GM19463 (cell line): ENCODE results near the gene SHC3.

Experiments used
- ATAC-seq: cut with Tn5 transposase; IDR thresholded peaks from one replicate; pipeline ENCODE4 v1.9.1; 2021; ENCODE audit warnings: mild to moderate bottlenecking, moderate library complexity; ENCODE audit not compliant: unreplicated experiment

SHC3 gene

DNA sequence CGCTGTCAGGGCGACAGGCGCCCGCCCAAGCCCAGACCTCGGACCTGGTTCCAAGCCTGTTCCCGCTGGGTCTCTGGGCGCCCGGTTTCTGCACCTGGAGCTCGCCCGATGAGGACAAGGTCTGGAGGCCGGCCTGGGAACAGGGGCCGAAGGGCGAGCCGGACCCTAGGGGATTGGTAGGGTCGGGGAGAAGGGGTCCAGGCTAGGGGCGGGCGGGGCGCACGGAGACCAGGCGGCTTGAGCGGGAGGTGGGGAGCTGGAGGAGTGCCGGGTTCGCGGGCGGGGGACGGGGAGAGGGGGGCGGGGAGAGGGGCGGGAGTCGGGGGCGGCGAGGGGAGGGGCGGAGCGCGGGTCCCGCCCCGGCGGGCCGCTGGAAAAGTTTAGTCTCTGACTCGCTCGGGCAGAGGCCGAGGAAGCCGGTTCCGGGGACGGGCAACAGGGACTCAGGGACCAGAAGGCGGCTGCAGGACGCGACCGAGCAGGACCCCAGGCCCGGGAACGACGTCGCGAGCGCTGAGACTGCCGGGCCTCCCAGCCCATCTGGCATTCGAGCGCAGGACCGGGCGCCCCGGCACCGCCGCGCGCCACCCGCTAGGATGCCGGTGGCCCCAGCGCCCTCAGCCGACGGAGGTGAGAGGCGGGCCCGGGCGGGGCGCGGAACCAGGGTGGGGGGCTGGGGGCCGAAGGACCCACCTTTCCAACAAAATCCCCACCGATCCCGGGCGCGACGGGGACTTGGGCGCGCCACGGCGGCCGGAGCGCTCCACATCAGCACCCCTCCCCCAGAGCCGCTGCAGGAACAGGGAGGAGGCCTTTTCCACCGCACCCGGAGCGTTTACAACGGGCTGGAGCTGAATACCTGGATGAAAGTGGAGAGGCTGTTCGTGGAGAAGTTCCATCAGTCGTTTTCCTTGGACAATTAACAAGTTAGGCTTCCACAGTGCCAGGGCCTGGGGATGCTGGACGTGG, 187.3 kb downstream of the SHC3 start, which contains the start of gene S1PR3:
S1PR3 (plus strand) TSS at position 403 of the 969 bp plus-strand sequence. CDS start 9,733 bp downstream, outside the sequence.
- no peak for ATAC-seq

DNA sequence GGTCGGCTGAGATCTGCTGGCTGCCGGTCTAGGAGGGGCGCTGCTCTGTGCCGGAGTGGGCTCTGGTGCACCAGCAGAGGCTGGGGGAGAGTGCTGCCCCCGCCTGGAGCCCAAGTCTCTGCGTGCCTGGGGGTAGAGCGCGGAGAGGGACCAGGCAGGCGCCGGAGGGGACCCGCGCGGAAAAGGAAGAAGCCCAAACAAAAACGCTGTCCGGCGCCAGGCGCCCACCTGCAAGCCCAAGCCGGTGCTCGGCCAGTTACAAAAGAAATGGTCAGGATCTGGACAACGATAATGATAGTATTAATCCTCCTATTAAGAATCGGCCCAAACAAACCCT, 187.9 kb downstream of the SHC3 start:
- ATAC-seq: no peak

DNA sequence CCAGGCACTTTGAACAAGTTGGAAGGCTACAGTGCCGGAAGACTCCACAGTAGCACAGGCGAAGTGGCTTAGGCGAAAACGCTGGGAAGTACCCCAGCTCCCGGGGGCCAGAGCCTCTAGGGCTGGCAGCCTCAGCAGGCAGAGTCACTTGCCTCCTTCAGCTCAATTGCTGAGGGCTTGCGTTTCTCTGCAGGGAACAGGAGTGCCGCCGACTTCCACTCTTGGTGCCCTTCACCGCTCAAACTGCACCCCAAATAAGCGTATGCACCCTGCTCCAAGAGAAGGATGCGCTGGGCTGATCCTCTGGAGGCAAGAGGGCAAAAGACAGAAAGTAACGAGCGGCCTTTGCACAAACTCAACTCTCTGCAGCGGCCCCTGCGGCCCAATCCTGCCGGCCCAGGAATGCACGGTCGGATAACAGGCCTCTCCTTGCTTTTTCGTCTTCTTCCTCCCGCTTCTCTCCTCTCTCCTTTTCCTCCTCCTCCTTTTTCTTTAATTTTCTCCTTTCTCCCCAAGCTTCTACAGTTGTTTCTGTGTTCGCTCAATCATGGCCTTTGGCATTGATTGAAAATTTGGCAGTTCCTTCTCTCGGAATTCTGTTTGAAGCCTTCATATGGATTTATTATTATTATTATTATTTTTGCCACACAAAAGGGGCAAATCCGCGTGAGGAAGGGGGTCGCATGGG, 188.4 kb downstream of the SHC3 start:
- no peak for ATAC-seq

DNA sequence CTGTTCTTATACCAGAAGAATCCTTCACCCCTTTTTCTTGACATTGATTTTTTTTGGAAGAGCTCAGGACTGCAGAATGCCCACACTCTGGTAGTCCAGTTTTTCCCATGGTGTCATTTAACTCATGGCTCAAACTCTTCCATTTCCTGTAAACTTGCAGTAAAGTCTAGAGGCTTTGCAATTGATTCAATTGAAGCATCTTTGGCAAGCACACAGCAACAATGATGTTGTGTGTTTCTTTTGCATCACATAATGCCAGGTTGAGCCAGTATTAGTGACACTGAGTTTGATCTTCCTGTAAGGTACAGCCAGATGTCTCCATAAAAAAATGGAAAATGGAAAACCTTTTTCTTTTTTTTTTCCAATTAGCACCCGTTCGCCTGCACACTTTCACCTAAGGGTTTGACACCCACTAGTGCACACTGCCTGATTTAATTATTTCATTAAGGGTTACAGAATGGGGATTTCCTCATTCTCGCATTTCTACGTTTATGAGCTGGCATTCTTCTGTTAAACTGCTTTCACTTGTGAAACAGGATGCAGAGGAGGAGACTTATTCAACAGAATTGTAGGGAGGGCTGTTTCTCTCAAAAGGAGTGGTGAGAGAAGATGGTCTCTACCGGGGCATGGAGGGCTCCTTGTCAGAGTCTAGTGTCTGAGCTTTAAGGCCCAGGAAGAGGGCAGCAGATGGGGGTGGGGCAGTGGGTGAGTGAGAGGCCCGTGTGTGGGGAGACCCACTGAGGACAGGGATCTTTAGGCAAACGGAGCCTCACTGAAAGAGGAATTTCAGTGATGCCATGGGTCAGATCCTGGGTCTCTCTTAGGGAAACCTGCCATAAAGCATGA, 189.6 kb downstream of the SHC3 start:
- ATAC-seq: peak; percentile 66

DNA sequence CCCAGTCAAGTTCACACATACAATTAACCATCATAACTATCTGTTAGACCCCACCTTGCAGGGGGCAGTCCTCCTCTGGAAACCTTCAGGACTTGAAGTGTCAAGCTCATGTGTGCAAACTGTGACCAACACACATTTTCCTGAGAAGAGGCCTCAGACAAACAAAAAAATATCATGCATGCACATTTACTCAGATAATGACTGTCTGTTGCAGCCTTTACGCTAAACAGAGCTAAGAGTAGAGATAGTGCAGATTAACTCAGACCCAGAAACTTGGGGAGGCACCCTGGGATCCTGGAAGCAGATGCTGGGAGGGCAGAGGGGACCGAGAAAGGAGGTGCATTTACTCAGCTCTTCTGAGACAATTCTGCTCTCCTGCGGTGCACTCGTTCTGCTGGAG, 191.0 kb downstream of the SHC3 start:
- no peak for ATAC-seq

DNA sequence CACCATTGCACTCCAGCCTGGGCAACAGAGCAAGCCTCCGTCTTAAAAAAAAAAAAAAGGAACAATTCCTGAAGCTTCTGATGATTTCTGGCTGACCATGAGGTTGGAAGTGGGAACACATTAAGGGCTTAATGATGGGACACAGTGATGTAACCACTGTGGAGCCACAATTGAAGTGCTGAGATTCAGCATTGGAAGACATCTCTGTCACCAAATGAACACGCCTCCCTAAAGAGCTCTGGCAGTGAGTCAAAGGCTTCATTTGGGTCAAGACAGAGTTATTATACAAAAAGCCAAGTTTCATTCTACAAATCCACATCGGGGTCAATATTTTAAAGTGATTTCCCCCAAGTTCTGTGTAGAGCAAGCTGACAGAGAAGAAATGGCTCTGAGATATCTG, 191.8 kb downstream of the SHC3 start:
- ATAC-seq: no peak

DNA sequence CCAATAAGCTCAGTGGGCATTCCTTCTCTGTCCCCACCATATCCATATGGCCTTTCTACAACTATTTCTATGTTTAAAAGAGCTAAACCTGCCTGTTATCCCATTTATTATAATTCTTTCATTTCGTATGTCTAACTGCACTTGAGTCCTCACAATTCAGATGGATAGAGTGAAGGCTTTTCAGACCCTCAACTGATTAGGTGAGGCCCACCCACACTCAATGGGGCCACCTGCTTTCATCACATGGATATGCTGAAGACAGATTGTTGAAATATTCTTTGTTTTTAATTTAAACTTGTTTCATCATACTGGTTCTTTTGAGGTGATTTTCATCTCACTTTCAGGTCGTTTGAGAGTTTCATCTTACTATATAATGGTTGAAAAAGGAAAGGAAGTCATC, 193.0 kb downstream of the SHC3 start:
- no peak for ATAC-seq

DNA sequence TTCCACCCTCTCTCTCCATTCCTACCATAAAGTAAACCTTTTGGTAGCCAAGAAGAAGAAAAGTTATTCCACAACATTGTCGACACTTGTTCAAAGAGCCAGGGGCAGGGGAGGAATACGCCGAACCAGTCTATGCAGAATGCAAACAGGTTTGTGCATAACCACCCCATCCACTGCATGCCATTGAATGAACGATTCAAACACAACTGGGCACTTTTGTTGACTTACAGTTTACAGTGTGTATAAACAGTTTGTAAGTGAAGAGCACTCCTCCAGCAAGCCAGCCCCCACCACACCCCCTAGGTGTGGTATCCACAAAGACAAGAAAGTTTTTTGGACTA, 194.1 kb downstream of the SHC3 start:
- ATAC-seq: no peak

DNA sequence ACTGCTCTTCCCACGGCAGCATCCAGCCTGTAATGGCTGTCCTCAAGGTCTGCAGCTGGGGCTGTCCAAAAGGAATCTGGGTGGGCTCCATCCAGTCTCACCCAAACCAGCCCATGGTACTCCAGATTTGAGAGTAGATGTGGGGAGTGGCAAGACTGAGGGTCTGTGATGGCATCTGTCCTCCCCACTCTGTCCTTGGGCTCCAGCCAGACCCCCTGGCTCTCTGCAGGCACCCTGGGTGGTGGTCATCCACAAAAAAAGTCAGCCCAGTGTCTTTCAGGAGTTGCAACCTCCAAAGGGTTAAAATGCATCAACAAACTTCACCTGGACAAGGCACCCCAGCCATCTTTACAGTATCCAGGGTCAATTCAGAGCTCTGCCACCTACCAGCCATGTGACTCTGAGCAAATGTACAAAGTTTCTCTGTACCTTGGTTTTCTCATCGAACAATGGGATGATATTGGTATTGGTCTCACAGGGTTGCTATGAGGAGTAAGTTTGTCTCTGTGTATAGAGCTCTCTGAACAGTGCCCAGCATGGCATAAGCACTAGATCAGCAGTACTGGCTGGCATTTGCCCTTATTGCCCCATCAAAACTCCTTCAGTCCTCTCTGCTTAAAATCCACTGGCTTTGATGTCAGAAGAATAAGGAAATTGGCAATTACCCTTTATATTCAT, 194.6 kb downstream of the SHC3 start:
- no peak for ATAC-seq

DNA sequence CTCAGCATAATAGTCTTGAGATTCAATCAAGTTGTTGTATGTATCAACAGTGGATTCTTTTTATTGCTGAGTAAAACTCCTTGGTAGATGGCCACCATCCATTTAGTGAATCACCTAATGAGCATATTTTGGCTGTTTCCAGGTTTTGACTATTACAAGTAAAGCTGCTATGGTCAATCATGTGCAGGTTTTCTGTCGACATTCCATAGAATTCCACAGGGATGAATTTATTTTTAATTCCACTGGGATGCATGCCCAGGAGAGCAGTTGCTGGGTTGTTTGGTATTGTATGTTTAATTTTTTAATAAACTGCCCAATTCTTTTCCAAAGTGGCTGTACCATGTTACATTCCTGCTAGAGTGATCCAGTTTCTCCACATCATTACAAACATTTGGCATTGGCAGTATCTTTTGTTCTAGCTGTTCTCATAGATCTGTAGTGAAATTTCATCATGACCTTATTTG, 197.8 kb downstream of the SHC3 start:
- no peak for ATAC-seq

DNA sequence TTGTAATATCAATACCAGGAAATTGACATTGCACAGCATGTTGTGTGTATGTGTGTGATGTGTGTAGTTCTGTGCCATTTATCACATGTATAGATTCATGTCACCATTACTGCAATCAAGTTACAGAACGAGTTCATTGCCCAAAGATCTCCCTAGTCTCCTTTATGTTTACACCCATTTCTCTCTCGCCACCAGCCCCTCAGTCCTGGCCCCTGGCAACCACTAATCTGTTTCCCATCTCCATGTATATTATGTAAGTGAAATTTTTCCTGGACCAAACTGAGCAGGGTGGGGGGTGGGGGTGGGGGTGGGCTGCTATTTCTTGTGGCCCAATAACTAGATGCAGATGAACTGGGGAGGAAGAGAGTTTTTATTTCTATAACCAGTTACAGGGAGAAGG, 198.8 kb downstream of the SHC3 start:
- ATAC-seq: no peak

DNA sequence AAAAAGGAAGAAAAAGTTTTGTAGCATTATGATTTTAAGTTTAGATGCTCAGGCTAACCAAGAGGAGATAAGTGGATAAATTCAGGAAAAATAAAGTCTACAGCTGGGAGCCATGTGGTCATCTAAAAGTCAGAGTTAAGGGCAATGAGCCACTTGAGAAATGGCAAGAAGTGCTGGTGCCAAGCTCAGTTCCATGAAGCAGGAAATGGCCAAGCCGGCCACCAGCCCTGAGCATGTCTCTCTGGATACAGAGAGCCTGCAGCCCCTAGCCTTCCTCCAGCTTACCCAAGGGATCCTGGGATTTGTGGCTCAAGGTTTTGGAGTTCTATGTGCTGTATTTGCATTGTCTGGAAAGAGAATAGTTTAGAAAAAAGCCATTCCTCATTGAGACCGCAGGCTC, 199.6 kb downstream of the SHC3 start:
- ATAC-seq: no peak

DNA sequence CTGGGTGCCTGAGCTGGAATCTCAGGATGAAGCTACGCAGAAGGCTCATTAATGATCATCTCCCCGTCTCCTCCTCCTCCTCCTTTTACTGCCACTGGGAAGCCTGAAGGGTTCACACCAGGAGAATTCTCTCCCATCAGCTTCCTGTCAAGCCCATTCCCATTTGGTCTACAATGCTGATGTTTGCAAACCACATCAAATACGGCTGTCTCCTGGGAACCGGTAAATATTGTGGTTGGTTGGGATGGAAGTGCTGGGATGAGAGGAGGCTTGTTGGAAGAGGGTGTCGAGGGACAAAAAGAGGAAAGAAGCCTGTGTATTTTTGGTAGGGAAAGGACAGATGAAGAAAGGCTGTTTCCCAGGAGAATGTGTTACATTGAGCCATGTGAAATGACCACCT, 200.6 kb downstream of the SHC3 start:
- ATAC-seq: no peak

DNA sequence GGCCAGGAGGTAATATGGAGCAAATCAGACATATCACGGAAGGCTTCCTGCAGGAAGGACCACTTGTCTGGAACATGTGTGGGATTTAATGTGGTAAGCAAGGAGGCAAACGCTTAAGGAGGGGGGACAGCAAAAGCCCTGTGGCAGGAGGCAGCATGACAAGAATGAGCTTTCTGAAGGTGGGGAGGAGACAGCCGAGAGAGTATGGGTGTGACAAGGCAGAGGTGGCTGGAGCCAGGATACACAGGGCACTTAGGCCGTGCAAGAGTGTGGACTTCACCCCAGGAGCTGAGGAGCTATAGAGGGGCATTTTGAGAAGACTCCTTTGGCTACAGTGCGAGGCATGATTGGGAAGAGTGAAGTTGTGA, 201.7 kb downstream of the SHC3 start:
- ATAC-seq: no peak

DNA sequence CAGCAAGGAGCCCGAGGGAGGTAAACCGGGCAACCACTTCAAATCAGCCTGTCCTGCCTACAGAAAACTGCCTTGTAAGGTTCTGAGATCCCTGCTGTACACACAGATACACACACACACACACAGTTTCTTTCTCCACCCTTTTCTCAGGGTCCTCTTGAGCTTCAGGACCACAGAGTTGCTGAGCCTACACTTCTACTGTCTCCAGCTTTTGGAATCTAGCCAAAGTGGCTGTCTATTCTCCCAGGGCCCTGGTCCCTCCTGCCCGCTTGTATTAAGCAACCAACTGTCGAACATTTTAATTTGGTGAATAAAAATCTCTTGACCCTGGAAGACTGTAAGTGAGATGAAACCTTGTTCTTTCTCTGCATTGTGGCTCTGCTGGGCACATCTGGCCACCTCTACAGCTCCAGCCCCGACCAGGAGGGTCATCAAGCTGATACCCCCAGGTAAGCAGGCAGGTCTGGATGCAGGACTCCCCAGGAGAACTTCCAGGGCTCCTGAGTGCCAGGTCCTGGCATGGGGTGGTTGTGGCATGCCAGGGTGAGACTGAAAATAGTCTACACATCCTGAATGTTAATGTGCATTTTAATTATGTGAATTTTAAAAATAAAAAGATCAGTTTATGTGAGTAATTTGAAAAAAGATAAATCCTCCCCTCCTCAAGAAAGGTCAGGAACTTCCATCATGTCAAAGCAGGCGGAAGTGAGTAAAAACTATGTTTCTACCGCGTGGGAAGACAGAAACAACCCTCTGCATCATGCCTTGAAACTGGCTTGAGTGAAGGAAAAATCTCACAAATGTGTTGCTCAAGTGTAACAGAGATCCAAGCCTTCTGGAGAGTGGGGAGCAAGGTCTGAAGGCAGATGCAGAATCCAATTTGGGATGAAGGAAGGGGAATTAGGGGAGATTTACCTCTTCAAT, 202.4 kb downstream of the SHC3 start:
- ATAC-seq: no peak

DNA sequence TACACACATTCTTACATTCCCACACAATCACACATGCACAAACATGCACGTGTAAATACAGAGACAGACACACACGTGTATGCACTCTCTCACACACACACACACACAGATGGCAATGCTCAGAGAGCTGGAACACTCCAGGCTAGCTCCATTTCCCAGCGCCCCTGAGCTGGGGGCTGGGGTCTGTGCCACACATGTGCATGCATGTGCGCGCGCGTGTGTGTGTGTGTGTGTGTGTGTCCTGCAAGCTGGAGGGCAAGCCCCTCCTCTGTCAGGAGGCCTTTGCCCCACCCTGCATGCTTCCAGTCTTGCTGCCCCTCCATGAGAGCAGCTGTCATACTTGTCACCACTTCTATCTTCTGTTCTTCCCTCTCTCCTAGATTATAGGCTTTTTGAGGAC, 204.0 kb downstream of the SHC3 start:
- ATAC-seq: no peak

DNA sequence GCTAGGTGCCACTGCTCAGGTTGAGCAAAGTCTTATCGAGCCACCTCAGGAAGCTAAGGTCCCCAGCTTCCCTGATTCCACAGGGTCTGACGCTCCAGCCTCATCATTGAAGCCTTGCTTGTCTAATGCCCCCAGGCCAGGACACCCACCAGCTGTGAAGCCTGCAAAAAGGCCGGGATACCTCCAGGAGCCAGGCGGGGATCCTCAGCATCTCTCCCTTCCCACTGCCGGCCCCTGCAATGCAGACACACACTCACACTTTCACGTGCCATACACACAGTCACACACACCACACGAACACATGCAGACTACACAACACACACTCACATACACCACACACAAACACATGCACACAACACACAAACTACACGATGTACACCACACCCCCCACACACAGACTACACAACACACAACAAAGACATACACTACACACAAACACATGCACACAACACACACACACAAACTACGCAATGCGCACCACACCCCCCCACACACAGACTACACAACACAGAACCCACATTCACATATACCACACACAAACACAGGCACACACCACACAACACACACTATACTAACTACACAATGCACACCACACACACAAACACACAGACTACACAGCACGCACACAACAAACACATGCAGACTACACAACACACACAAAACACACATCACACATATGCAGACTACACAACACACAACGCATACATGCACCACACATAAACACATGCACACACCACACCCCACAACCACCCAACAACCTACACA, 205.2 kb downstream of the SHC3 start:
- no peak for ATAC-seq

DNA sequence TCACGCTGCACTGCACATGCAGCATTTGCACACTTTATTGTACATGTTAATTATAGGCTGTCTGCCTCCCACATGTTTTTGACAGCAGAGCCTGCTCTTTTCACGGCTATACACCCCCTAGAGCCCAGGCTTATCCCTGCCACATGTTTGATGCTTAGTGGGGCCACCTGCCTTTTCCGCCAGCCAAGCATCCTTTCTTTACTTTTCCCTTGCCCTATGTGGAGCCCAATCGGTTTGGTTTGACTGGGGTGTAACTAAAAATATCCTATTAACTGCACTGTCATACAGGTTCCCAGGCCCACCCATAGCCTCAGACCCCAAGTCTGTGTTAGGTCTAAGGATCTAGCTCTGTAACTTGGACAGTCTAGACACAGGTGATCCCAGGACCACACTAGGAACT, 206.2 kb downstream of the SHC3 start:
- ATAC-seq: no peak
